Nephron progenitor cell (in vitro differentiated cells): ENCODE measurements around the gene BUB1B.

Experiments used
- DNase-seq: peaks from one replicate; pipeline ENCODE4 v3.0.0; 2021
- H3K27ac Mint-ChIP-seq: 2 replicates; pipeline ENCODE4 v1.8.0; 2021; ENCODE audit warnings: mild to moderate bottlenecking, moderate library complexity, mixed read lengths
- H3K27me3 Mint-ChIP-seq: 2 replicates; pipeline ENCODE4 v1.8.0; 2021; ENCODE audit warnings: mild to moderate bottlenecking, low read depth, mixed read lengths; ENCODE audit not compliant: poor library complexity
- H3K36me3 Mint-ChIP-seq: 2 replicates; pipeline ENCODE4 v1.8.0; 2021; ENCODE audit warnings: low read depth, mixed read lengths
- H3K4me1 Mint-ChIP-seq: 2 replicates; pipeline ENCODE4 v1.8.0; 2021; ENCODE audit warnings: mixed read lengths
- H3K4me3 Mint-ChIP-seq: 2 replicates; pipeline ENCODE4 v1.8.0; 2021; ENCODE audit warnings: mild to moderate bottlenecking, moderate library complexity, mixed read lengths
- H3K9me3 Mint-ChIP-seq: 2 replicates; pipeline ENCODE4 v1.8.0; 2021; ENCODE audit warnings: mild to moderate bottlenecking, moderate library complexity, mixed read lengths
- CTCF ChIP-seq: fragments of 200-600 bp; sonication (generic); IDR thresholded peaks from 2 replicates; pipeline ENCODE4 v1.5.0; 2021; ENCODE audit warnings: antibody characterized with exemption

The BUB1B gene

GRCh38 chr15:40235201-40235885 is 74.5 kb downstream of the BUB1B start:
- Mint-ChIP-seq H3K27ac (peak overlapping the region; percentile 35), H3K4me3 (no peak overlapping the region), H3K9me3 (no peaks in the 10 kb centered on the region), H3K27me3 (peaks cover 44% of the 10 kb centered on the region), H3K4me1 (peaks cover 21% of the 10 kb centered on the region), H3K36me3 (peaks cover 4% of the 10 kb centered on the region)
- DNase-seq: no peak
- no peak for TF ChIP-seq CTCF

- Mint-ChIP-seq H3K27ac (no peak within 1 kb of the TSS), H3K27me3 (peaks cover 45% of the 10 kb centered on the region), H3K4me1 (peaks cover 13% of the 10 kb centered on the region), H3K9me3 (no peaks in the 10 kb centered on the region), H3K36me3 (no peaks in the 10 kb centered on the region), H3K4me3 (peak within 1 kb of the TSS; percentile 78)
- peak; percentile 73 for DNase-seq
- no peak for TF ChIP-seq CTCF
Observed at GRCh38 chr15:40238532-40239403, 77.9 kb downstream of the BUB1B start, which contains the start of gene PAK6. Gene PAK6 (plus strand): TSS chr15:40239063. CDS start chr15:40264786, 25,723 bp downstream.

GRCh38 chr15:40239404-40239692 is 78.5 kb downstream of the BUB1B start:
- no peak for TF ChIP-seq CTCF

GRCh38 chr15:40239693-40240618 is 79.1 kb downstream of the BUB1B start:
- DNase-seq: no peak
- Mint-ChIP-seq H3K36me3 (no peaks in the 10 kb centered on the region), H3K4me3 (peak overlapping the region; percentile 7), H3K27ac (no peak overlapping the region), H3K27me3 (peaks cover 45% of the 10 kb centered on the region), H3K4me1 (peaks cover 14% of the 10 kb centered on the region), H3K9me3 (no peaks in the 10 kb centered on the region)
- no peak for TF ChIP-seq CTCF

More at GRCh38 chr15:40239404-40239692, 78.5 kb downstream of the BUB1B start:
- Mint-ChIP-seq H3K27ac (no peak overlapping the region), H3K36me3 (no peaks in the 10 kb centered on the region), H3K27me3 (peaks cover 45% of the 10 kb centered on the region), H3K4me3 (peak overlapping the region; percentile 70), H3K4me1 (peaks cover 13% of the 10 kb centered on the region), H3K9me3 (no peaks in the 10 kb centered on the region)
- DNase-seq: no peak

- Mint-ChIP-seq H3K4me3 (no peak overlapping the region), H3K36me3 (no peaks in the 10 kb centered on the region), H3K9me3 (no peaks in the 10 kb centered on the region), H3K27ac (no peak overlapping the region), H3K27me3 (peaks cover 50% of the 10 kb centered on the region), H3K4me1 (peaks cover 21% of the 10 kb centered on the region)
- no peak for DNase-seq
- TF ChIP-seq CTCF: no peak
Observed at GRCh38 chr15:40240619-40241221, 79.9 kb downstream of the BUB1B start.
